SIG-M5 treated with dmso at 0.1 percent for 504 hours (cell line): ENCODE measurements around the gene METAP1D.

Source experiments
- DNase-seq: peaks from one replicate; lab custom pipeline; 2025; ENCODE audit not compliant: unreplicated experiment; lab: John Stamatoyannopoulos, UW

METAP1D gene

DNA sequence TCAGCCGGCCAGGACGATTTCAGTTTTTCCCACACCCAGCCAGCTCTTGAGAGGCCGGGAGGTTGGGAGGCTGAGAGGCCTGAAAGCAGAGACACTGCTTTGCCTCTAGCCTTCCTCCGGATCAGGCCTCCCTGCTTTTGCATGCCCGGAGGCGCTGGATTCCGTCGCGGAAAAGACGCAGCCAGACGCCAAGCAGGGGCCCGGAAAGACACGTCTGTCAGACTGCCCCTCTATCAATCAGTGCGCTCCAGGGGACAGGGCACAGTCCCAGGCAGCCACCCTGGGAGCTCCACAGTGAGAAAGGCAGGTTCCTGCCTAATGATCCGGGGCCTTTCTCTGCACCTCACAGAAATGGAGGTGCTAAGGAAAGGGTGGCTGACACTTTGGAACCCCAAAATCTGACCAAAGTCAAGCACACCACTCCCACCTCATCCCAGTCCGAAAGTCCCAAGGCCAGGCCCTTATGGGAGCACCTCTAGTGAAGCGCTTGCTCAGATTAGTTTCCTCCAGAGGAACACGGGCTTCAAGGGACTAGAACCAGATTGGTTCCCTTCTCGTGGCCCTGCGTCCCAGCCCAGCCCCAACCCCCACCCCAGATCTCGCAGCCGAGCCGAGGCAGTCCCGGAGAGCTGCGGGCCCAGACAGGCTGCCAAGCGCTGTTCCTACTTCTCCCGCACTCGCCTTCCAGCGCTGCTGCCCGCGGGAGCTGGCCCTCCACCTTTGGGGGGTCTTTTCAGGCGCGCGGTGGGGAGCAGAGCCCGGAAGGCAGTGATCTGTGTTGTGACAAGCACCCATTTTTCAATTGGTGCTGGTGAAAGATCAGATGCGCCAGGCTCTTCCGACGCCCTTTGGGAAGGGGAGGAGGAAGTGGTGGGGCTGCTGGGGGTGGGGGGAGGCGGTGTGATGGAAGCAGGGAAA is 90.5 kb downstream of the METAP1D start:
- DNase-seq = no peak

DNA sequence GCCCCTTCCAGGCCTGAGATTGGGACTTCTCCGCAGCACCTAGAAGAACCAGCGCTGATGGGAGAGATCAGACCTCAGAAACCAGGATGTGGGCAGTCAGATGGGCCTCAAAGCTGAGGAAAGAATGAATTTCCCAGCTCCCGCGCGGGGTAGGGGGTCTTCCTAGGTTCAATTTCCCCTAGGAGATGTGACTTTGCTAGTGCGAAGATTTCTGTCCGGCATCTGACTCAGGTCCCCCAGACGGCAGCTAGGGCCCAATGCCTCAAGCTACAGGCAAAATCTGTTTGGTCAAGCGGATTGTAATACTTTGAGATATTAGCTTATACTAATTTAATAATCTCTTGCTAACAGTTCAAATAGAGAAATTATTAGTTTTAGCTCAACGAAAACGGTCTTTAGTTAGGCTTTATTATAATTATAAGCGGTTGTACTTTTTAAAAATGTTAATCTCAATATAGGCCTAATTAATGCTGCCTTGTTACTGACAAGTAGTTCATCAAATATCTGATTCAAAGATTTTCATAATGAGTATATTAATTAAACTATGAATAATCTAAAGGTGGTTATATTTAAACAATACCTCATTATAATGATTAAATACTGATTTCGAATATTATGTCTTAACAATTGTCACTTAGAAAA is 91.4 kb downstream of the METAP1D start:
- no peak for DNase-seq

DNA sequence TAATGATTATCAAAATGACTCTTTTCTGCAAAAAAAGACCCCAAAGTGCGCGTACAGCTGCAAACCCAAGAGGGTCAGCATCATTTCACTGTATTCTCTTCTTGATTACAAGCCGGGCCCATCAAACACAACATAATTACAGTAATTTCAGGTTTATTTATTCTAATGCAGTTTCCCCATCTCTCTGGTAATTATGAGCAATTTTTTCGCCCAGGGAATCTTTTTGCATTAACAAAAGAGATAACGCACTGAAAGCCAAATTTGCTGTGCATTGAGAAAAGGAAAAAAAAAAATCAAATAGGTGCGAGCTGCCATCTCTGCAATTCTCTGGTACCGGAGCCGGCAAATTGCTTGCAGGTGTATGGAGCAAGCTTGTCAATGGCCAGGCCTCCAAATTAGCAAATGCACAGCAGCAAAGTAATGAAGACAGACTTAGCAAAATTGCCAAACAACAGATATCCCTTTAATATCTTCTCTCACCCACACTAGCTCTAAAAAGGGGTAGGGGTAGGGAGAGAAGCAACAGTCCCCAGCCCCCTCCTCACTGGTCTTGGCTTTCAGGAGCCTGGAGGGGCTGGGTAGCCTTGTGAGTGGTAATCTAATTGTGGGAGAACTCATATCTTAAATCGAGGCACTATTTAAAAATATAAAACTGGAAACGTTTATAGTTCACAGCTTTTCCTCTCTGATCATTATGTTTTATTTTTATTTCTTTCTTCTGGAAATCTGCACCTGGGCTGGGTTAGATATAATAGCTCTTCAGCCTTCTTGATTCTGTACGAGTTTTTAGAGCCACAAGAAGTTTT is 92.2 kb downstream of the METAP1D start:
- DNase-seq = no peak

DNA sequence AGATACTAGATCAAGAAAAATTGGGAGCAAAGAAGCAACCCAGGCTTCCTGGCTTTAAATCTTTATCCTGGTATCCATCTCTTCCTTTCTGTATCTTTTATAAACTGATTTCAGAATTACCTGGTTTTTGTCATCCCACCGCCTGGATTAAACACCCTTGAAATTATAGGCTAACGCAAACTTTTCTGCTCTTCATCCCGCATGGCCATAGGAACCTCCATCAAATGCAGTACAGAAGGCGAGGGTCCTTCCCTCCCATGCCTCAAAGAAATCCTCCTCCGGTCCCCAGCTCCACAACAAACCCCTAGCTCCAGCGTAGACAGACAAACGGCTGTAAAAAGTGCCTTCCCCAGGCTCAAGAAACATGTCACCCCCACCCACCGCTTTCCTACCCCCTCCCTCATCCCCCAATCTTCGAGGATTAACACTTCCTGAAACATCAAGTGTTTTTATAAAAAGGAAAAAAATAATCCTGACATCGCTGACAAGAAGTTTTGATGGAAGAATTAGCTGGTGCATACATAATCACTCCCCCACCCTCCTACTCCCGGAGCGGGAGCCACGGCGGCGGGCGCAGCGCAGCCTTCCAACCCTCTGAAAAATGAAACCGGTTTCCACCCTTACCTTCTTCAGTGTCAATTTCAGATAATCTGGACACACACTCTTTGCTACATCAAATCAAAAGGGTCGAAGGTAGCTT is 93.1 kb downstream of the METAP1D start:
- DNase-seq = no peak

DNA sequence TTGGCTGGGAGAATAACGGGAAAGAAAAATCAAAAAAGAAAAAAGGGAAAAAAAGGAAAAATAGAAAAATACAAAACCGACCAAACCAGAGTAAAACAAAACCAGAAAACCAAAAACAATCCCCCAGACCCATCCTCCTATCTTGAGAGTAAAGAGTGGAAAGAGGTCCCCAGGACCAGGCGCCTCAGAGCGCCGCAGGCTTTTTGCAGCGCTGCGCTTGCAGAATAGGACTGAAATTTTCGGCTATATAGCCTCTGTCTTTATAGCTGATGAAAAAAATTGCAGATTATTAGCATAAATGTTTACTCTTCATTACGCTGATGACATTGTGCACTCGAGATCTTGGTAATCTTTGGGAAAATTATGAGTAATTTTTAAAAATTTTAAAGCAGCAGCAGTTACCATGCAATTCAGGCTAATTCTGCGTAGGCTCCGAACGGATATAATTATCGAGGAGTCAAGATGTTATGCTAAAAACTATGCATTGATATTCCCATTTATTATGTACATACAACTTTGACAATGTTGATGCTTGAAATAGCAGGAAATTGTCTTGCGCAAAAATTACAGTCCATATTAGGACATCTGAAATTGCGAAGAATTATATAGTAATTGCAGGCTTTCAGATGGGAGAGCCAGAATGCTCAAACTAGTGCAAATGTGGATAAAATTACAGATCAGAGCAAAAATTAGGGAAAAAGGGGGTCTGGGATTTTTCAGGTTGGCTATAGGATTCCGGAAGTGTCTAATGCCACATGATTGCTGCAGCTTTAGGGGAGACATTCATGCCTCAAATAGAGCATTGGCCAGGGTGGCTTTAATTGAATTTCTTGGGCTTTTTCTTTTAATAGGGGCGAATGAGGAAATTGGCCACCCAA is 93.9 kb downstream of the METAP1D start:
- DNase-seq = peak; percentile 21

DNA sequence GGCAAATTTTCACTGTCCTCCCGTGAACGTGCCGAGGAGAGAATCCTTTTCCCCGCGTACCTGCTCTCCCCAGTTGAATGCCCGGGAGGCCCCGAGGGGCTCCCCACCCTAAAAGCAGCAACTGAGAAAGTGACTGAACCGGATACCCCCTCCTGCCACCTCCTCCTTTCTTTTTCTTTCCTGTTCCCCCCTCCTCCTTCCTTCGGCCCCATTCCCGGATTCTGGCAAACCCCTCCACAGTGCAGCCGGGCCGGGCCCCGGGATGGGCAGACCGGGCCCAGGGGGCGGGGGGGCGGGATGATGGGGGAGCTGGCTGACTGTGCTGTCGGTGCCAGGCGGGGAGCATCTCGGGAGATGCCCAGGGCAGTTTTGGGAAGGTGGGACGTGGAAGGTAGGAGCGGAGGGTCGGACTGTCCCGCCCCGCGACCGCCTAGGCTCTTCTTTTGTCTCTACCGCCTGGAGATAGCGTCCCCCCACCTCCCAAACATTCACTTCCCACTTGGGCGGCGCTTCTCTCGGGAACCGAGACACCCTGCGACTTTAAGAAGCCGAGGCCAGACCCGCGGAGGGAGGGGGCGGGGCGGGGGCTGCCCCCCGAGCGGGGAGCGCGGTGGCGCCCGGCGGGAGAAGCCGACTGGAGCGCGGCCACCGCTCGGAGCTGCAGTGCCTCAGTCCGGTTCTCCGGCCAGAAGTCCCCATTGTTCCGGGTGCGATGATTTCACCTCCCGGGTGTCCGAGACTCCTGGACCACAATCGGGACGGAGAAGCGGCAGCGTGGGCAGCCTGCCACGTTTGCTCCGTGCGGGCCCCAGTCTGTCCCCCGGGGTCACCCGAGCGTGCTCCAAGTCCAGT is 94.8 kb downstream of the METAP1D start:
- DNase-seq = peak; percentile 37

DNA sequence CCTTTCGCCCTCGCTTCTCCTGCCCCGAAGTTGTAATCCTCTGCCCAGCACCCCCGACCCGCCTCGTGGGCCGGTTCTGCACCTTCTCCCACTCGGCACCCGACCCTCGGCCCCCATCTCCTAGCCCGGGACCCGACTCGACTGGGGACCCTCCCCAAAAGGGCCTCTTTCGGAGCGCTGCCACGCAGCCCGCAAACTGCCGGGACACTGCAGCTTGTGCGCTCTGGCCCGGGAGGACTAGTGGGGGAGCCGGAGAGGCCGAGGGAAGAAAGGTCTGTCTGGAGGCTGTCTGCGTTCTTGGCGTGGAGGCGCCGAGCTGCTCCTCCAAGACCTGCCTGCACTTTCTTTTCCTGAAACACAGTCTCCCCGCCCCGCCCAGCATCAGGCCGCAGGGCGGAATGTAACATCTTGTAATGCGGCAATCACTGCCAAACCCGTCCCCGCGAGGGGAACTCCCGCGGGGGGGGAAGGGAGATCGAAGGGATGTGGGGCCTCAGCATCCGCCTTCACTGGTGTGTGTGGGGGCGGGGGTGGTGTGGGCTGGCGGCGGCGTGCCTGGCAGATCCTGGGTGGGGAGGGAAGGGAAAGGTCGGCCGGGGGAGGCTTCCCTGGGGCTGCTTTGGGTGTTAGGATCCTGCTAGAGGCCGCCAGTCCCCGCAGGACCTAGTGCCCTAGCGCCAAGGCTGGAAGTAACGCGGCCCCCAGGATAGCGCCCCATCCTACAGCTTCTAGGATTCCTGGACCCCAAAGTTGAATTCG is 95.6 kb downstream of the METAP1D start:
- DNase-seq = peak; percentile 78

DNA sequence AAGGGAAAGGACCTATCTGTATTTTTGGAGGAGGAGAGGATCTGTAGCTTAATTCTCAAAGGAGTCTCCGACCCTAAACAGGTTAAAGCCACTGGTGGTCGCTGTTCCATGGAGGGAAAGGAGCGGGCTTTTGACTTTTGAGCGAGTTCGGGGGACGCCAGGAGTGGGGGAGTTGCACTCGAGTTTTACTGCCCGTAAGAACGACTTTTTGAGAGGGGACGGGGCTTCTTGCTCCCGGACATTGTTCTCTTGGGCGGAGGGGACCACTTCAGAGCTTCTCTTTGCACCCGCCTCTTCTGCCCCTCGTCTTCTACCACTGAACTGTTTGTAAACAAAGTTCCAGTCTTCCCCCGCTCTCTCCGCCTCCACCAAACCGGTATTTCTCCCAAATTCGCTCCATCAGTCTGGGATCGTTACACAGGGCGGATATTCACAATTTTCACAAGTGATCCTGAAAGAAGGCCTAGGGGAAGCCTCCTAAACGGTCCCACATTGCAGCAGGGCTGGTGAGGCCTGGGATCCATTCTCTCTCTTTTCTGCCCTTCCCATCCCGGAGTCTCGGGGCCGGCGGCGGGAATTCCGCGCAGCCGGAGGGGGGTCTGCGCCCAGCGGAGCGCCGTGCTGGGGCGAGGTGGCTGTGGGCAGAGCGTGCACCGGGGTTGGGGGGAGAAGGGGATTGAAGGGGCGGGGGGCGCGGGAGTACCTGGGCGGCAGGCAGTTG is 96.3 kb downstream of the METAP1D start:
- no peak for DNase-seq

DNA sequence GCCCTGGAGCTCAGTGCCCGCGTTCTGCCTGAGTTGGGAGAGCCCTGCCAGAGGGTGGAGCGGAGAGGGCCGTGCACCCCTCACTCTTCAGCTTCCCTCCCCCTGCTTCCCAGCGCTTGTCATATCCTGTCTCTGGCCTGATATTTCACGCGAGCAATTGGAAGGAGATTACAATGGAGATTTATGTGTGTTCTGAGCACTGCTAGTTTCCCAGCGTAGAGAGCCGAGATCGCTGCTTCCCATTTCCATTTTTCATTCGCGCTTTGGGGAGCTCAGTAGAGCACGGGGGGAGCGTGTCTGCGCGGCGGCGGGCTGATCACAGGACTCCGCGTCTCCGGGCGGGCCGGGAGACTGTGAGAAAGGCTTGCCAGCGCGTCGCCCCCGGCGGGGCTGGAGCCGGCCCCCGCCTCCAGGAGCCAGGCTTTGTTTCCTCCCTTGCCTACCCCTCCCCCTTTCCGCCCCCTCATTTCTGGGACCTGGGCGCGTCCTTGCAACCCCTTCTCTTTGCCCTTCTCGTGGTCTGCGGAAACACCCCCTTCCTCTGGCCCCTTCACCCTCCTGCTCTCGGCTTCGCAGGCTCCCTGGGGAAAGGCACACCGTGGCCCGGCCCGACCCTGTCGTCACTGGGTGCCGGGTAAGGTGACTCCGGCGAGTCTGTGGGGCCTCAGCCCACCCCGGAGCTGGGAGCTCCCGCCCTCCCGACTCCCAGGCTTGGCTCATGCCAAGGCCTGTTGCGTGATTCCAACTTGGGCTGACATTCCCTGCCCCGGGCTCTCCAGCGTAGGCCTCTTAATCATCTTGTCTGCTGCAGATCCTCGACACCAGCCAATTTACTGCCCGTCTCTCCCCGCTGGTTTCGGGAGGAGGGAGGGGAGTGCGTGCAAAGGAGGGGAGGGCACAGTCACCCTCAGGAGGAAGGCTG is 97.1 kb downstream of the METAP1D start:
- no peak for DNase-seq

DNA sequence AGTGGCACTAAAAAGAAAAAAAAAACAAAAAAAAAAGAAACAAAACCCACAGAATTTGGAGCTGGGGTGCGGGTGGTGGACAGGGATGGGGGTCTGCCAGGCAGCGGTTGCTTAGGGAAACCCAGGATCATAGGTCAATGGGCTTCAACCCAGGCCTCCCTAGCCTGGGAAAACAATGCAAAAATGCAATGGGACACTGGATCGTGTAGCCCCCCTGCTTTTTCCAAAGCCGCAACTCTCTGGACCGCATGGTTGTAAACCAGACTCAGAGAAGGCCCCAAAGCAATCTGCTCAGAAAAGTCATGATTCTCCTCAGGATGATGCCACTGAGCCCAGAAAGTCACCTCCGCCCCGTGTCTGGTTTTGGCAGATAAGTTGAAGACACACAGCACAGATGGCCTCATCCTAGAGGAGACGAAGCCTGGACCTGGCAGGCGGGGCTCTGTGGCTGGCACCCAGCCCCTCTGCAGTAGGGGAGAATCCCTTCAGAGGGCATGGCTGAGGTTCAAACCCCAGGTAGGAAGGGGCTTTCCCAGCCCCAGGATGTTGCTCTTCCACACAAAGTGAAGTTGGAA is 97.9 kb downstream of the METAP1D start:
- no peak for DNase-seq

DNA sequence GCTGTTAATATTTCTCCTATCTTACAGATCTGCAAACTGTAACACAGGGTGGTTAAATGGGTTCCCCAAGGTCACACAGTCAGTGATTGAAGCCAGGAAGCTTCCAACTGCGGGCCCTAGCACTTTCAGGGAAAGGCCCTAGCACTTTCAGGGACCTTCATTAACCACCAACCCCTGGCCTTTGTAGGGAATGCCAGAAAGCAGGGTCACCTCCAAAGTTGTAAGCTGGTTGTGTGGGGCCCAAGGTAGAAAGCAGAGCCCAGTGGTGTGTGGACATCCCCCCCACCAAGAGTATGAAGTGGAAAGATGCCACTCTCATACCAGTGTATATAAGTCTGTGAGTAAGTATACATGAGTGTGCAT is 98.5 kb downstream of the METAP1D start:
- no peak for DNase-seq

DNA sequence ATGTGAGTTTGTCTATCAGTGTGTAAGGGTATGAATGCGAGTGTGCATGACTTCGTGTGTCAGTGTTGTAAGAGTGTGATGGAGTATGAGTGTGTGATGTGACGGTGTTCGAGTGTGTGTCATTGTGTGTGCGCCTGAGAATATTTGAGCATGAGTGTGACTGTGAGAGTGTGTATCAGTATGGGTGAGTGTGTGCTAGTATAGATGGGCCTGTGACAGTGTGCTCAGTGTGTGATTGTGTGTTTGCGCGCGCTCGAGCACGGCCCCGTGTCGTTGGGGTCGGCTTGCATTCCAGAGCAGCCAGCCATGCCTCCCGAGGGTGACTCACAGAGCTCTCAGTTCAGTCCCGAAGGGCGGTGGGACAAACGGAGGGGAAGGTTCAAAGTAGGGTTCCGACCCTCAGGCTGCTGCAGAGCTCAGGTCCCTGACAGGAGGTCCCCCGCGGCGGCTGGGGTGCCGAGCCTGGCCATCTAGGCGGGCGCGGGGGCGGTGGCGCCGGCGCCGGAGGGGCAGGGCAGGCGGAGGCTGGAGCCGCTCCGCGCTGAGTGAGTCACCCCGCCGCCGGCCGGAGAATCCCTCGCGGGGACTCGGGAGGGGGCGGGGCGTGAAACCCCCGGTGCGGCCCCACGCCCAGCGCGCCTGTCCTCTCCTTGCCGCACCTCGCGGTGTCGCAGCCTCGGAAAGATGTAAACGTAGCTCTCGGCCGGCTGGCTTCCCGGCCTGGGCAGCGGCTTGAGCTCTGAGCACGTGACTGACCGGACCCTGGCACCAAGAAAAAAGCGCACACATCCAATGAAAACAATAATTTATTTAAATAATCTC is 99.1 kb downstream of the METAP1D start:
- DNase-seq = peak; percentile 59

DNA sequence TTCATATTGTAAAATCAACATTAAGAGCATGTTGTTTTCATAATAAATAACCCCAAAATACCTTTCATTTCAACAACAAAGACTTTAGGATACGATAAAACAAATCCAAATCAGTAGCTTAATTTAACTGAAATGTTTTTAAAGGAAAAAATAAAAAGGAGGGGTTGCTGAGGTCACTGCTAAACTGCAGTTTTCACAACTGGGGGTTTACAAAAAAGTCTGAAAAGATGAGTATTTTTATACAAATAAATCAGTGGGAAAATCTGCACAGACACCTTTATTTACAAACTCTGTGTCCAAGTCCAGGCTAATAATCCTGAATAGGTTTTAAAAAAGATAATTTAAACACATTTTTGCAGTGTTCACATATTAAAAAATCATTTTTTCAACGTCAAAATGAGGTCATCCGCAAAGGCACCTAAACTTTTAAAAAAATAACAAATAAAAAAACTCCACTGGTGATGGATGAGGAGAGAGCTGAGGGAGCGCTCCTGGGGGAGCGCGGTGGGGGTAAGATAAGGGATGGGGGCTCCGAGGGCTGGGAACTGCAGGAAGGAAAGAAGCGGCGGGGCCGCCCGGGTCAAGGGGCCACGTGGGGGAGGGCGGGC is 99.8 kb downstream of the METAP1D start:
- DNase-seq = no peak

DNA sequence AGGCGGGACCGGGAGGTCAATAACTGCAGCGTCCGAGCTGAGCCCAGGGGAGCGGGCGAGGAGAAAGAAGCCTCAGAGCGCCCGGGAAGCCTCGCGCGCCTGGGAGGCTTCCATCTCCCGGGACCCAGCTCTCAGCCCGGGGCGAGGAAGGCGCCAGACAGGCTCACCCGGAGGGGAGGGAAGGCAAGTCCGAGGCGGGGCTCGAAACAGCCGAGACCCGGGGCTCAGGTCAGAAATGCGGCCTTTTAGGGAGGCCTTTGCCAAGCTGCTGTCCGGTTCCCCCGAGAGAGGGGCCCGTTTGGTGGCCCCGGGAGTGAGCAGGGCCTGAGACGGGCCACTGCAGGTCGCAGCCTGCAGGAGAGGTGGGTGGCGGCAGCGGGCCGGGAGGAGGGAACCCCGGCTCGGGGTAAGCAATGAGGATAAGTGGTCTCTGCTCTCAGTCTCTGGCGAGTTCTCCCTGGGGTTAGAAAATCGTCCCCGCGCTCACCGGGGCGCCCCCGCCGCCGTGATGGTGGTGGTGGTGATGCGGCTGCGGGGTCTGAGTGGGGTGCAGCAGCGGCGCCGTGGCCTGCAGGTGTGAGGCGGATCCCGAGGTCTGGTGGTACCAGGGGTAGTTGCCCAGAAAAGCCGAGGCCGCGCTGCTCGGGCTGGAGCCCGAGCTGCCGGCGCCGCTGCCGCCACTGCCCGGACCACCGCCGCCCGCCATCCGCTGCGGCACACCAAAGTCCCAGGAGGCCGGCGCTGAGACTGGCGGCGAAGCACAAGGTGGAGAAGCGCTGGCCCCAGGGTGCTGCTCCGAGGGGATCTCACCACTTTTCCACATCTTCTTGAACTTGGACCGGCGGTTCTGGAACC is 100.6 kb downstream of the METAP1D start:
- DNase-seq = no peak
